Measurements from ENCODE around the gene ATG2B. TPM values are rescaled to one million over a fixed set of nuclear protein-coding genes. Genes with fewer than 3 reads are reported as not detected.
"Not testable (repeated sequence)": the region's sequence is repeated elsewhere in the genome, so short reads cannot be mapped to it uniquely, and the experiment has no call there.

The ATG2B gene
- polyA plus RNA-seq, 4 donors, result 3.8 to 32.0 (median 4.9) TPM

DNA sequence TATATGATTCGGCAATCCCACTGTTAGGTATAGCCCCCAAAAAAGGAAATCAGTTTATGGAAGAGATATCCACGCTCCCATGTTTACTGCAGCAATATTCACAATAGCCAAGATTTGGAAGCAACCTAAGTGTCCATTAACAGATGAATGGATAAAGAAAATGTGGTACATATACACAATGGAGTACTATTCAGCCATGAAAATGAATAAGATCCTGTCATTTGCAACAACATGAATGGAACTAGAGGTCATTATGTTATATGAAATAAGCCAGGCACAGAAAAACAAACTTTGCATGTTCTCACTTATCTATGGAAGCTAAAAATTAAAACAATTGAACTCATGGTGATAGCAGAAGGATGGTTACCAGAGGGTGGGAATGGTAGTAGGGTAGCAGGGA lies 15.2 kb downstream of the ATG2B start:
- not testable (repeated sequence) for DNase-seq; H3K4me1 ChIP-seq (ENCODE audit: control insufficient read depth in 3 of 3, insufficient read depth in 2 of 3, low read depth in 1 of 3, low read length in 2 of 3); H3K36me3 ChIP-seq (ENCODE audit: control insufficient read depth in 3 of 3, insufficient read depth in 2 of 3, low read depth in 1 of 3, low read length in 3 of 3); FAIRE-seq; H3K27me3 ChIP-seq (ENCODE audit: control insufficient read depth in 3 of 3, insufficient read depth in 3 of 3, low read length in 3 of 3); H3K9me3 ChIP-seq (ENCODE audit: control insufficient read depth in 2 of 2, insufficient read depth in 1 of 2, low read depth in 1 of 2, low read length in 1 of 2); H3K4me3 ChIP-seq (ENCODE audit: low read depth in 1 of 3, low read length in 3 of 3); H3K27ac ChIP-seq (ENCODE audit: low read depth in 1 of 3, low read length in 2 of 3)
- 95 to 100% (median 96%) methylated on average over 2 of the region's 2 CpGs for WGBS, 3 donors

DNA sequence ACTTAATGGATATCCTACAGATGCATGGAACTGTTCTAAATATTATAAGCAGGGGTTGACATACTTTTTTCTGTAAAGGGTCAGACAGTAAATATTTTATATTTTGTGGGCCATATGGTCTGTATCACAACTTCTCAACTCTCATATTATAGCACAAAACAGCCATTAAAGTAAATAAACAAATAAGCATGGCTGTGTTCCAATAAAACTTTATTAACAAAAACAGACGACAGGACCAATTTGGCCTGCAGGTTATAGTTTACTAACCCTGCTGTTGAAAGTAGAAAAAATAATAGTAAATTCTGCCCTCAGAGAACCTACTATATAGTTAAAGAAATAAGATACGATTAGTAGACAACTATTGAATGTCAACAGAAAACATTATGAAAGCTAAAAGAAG lies 17.5 kb downstream of the ATG2B start:
- no peak overlapping the region for H3K27ac ChIP-seq (ENCODE audit: low read depth in 1 of 3, low read length in 2 of 3)
- H3K27me3 ChIP-seq (ENCODE audit: control insufficient read depth in 3 of 3, insufficient read depth in 3 of 3, low read length in 3 of 3), result no peaks in the 10 kb centered on the region
- DNase-seq, result no peak
- H3K36me3 ChIP-seq (ENCODE audit: control insufficient read depth in 3 of 3, insufficient read depth in 2 of 3, low read depth in 1 of 3, low read length in 3 of 3), result peaks cover 0 to under 1% (median under 1%) of the 10 kb centered on the region in 3 donors
- no peak for FAIRE-seq
- H3K9me3 ChIP-seq (ENCODE audit: control insufficient read depth in 2 of 2, insufficient read depth in 1 of 2, low read depth in 1 of 2, low read length in 1 of 2), result no peaks in the 10 kb centered on the region
- H3K4me3 ChIP-seq (ENCODE audit: low read depth in 1 of 3, low read length in 3 of 3), result no peak overlapping the region
- H3K4me1 ChIP-seq (ENCODE audit: control insufficient read depth in 3 of 3, insufficient read depth in 2 of 3, low read depth in 1 of 3, low read length in 2 of 3), result no peaks in the 10 kb centered on the region
- WGBS, 3 donors, result 87 to 94% (median 88%) methylated on average over 2 of the region's 2 CpGs

DNA sequence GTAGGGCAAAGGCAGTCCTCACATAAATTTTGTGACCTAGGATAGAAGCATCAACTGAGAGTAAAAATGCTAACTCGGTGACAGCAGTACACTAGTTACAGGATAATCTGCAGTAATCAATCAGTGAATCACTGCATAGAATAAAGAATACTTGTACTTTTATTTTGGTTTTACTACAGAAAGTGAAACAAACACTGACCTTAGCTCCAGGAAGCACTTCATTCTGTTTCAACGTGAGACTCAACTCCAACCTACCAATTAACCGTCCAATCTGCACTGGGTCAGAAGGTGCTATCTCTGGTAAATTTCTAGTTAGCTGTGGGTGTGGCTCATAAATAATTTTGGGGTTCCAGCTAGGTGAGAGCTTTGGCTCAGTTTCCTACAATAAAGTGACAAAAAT lies 21.8 kb downstream of the ATG2B start:
- Histone ChIP-seq H3K9me3 (ENCODE audit: control insufficient read depth in 2 of 2, insufficient read depth in 1 of 2, low read depth in 1 of 2, low read length in 1 of 2) (no peaks in the 10 kb centered on the region), H3K4me3 (ENCODE audit: low read depth in 1 of 3, low read length in 3 of 3) (no peak overlapping the region), H3K36me3 (ENCODE audit: control insufficient read depth in 3 of 3, insufficient read depth in 2 of 3, low read depth in 1 of 3, low read length in 3 of 3) (peaks cover 0 to 7% (median 3%) of the 10 kb centered on the region in 3 donors), H3K27me3 (ENCODE audit: control insufficient read depth in 3 of 3, insufficient read depth in 3 of 3, low read length in 3 of 3) (no peaks in the 10 kb centered on the region), H3K4me1 (ENCODE audit: control insufficient read depth in 3 of 3, insufficient read depth in 2 of 3, low read depth in 1 of 3, low read length in 2 of 3) (no peaks in the 10 kb centered on the region), H3K27ac (ENCODE audit: low read depth in 1 of 3, low read length in 2 of 3) (no peak overlapping the region)
- FAIRE-seq (no peak), DNase-seq (peak in 1 of 2 donors; percentile 49)
- 36 to 60% (median 45%) methylated on average over 3 of the region's 3 CpGs for WGBS, 3 donors

- Histone ChIP-seq H3K4me1 (ENCODE audit: control insufficient read depth in 3 of 3, insufficient read depth in 2 of 3, low read depth in 1 of 3, low read length in 2 of 3) (no peaks in the 10 kb centered on the region), H3K36me3 (ENCODE audit: control insufficient read depth in 3 of 3, insufficient read depth in 2 of 3, low read depth in 1 of 3, low read length in 3 of 3) (peaks cover 0 to 7% (median 6%) of the 10 kb centered on the region in 3 donors), H3K27ac (ENCODE audit: low read depth in 1 of 3, low read length in 2 of 3) (no peak overlapping the region), H3K4me3 (ENCODE audit: low read depth in 1 of 3, low read length in 3 of 3) (no peak overlapping the region), H3K9me3 (ENCODE audit: control insufficient read depth in 2 of 2, insufficient read depth in 1 of 2, low read depth in 1 of 2, low read length in 1 of 2) (no peaks in the 10 kb centered on the region), H3K27me3 (ENCODE audit: control insufficient read depth in 3 of 3, insufficient read depth in 3 of 3, low read length in 3 of 3) (no peaks in the 10 kb centered on the region)
- 98 to 100% (median 100%) methylated on average over 1 of the region's 1 CpG for WGBS, 3 donors
- DNase-seq, result no peak
- FAIRE-seq, result no peak
Measured at GRCh38 chr14:96338551-96338950, 24.6 kb downstream of the ATG2B start.

DNA sequence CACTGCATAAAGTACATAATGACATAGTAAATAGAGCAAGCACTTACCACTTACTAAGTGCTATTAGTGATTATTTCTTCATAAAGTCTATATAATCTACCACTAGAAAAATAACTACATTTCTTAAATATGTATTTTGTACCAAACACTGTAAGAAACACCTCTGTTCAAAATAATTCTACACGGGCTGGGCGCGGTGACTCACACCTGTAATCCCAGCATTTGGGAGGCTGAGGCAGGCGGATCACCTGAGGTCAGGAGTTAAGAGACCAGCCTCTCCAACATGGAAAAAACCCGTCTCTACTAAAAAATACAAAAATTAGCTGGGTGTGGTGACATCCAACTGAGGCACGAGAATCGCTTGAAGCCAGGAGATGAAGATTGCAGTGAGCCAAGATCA lies 38.9 kb downstream of the ATG2B start:
- Histone ChIP-seq H3K27ac (ENCODE audit: low read depth in 1 of 3, low read length in 2 of 3) (no peak overlapping the region), H3K4me3 (ENCODE audit: low read depth in 1 of 3, low read length in 3 of 3) (no peak overlapping the region), H3K27me3 (ENCODE audit: control insufficient read depth in 3 of 3, insufficient read depth in 3 of 3, low read length in 3 of 3) (no peaks in the 10 kb centered on the region), H3K4me1 (ENCODE audit: control insufficient read depth in 3 of 3, insufficient read depth in 2 of 3, low read depth in 1 of 3, low read length in 2 of 3) (no peaks in the 10 kb centered on the region), H3K9me3 (ENCODE audit: control insufficient read depth in 2 of 2, insufficient read depth in 1 of 2, low read depth in 1 of 2, low read length in 1 of 2) (no peaks in the 10 kb centered on the region), H3K36me3 (ENCODE audit: control insufficient read depth in 3 of 3, insufficient read depth in 2 of 3, low read depth in 1 of 3, low read length in 3 of 3) (peaks cover 7 to 12% (median 7%) of the 10 kb centered on the region in 3 donors)
- FAIRE-seq (no peak), DNase-seq (no peak)
- 95 to 98% (median 97%) methylated on average over 7 of the region's 7 CpGs for WGBS, 3 donors

- H3K4me1 ChIP-seq (ENCODE audit: control insufficient read depth in 3 of 3, insufficient read depth in 2 of 3, low read depth in 1 of 3, low read length in 2 of 3), result no peaks in the 10 kb centered on the region
- WGBS, 3 donors, result 83 to 88% (median 86%) methylated on average over 1 of the region's 1 CpG
- H3K27me3 ChIP-seq (ENCODE audit: control insufficient read depth in 3 of 3, insufficient read depth in 3 of 3, low read length in 3 of 3), result no peaks in the 10 kb centered on the region
- no peak overlapping the region for H3K27ac ChIP-seq (ENCODE audit: low read depth in 1 of 3, low read length in 2 of 3)
- DNase-seq, result no peak
- no peak overlapping the region for H3K4me3 ChIP-seq (ENCODE audit: low read depth in 1 of 3, low read length in 3 of 3)
- peaks cover 7 to 11% (median 11%) of the 10 kb centered on the region in 3 donors for H3K36me3 ChIP-seq (ENCODE audit: control insufficient read depth in 3 of 3, insufficient read depth in 2 of 3, low read depth in 1 of 3, low read length in 3 of 3)
- no peak for FAIRE-seq
- H3K9me3 ChIP-seq (ENCODE audit: control insufficient read depth in 2 of 2, insufficient read depth in 1 of 2, low read depth in 1 of 2, low read length in 1 of 2), result no peaks in the 10 kb centered on the region
Measured at GRCh38 chr14:96320605-96321004, 42.5 kb downstream of the ATG2B start.

- whole genome bisulfite sequencing, 3 donors, result 91 to 99% (median 95%) methylated on average over 9 of the region's 9 CpGs
- peaks cover 5 to 17% (median 10%) of the 10 kb centered on the region in 3 donors for H3K36me3 ChIP-seq (ENCODE audit: control insufficient read depth in 3 of 3, insufficient read depth in 2 of 3, low read depth in 1 of 3, low read length in 3 of 3)
Measured at GRCh38 chr14:96318836-96319235, 44.3 kb downstream of the ATG2B start.

DNA sequence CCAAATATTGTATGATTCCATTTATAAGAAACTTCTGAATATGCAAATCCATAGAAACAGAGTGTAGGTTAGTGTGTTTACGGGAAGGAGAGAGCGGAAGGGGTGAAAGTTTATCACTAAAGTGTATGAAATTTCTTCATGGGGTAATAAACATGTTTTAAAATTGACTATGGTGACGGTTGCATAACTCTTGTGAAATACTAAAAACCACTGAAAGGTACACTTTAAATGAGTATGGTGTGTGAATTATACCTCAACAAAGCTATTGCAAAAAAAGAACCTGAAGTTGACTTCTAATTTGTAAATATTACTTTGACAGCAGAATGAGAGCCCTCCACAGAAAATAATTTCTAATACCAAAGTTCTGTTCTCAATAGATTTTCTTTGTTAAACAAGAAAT lies 47.1 kb downstream of the ATG2B start:
- DNase-seq (no peak), FAIRE-seq (no peak)

More at GRCh38 chr14:96318836-96319235, 44.3 kb downstream of the ATG2B start:
- DNase-seq, result no peak
- no peak for FAIRE-seq
- Histone ChIP-seq H3K9me3 (ENCODE audit: control insufficient read depth in 2 of 2, insufficient read depth in 1 of 2, low read depth in 1 of 2, low read length in 1 of 2) (no peaks in the 10 kb centered on the region), H3K4me3 (ENCODE audit: low read depth in 1 of 3, low read length in 3 of 3) (no peak overlapping the region), H3K4me1 (ENCODE audit: control insufficient read depth in 3 of 3, insufficient read depth in 2 of 3, low read depth in 1 of 3, low read length in 2 of 3) (no peaks in the 10 kb centered on the region), H3K27me3 (ENCODE audit: control insufficient read depth in 3 of 3, insufficient read depth in 3 of 3, low read length in 3 of 3) (no peaks in the 10 kb centered on the region), H3K27ac (ENCODE audit: low read depth in 1 of 3, low read length in 2 of 3) (no peak overlapping the region)

GRCh38 chr14:96310906-96311305 lies 52.2 kb downstream of the ATG2B start:
- H3K36me3 ChIP-seq (ENCODE audit: control insufficient read depth in 3 of 3, insufficient read depth in 2 of 3, low read depth in 1 of 3, low read length in 3 of 3), result peaks cover 5 to 15% (median 11%) of the 10 kb centered on the region in 3 donors
- DNase-seq (peak; percentile 46 to 67), FAIRE-seq (no peak)
- H3K4me1 ChIP-seq (ENCODE audit: control insufficient read depth in 3 of 3, insufficient read depth in 2 of 3, low read depth in 1 of 3, low read length in 2 of 3), result peaks cover 0 to 32% (median 4%) of the 10 kb centered on the region in 3 donors
- peak overlapping the region in 2 of 3 donors; percentile 55 to 59 for H3K27ac ChIP-seq (ENCODE audit: low read depth in 1 of 3, low read length in 2 of 3)
- WGBS, 3 donors, result 62 to 76% (median 73%) methylated on average over 6 of the region's 6 CpGs
- no peaks in the 10 kb centered on the region for H3K9me3 ChIP-seq (ENCODE audit: control insufficient read depth in 2 of 2, insufficient read depth in 1 of 2, low read depth in 1 of 2, low read length in 1 of 2)
- no peak overlapping the region for H3K4me3 ChIP-seq (ENCODE audit: low read depth in 1 of 3, low read length in 3 of 3)
- H3K27me3 ChIP-seq (ENCODE audit: control insufficient read depth in 3 of 3, insufficient read depth in 3 of 3, low read length in 3 of 3), result no peaks in the 10 kb centered on the region

More for the DNA sequence above, 47.1 kb downstream of the ATG2B start:
- Histone ChIP-seq H3K4me3 (ENCODE audit: low read depth in 1 of 3, low read length in 3 of 3) (no peak overlapping the region), H3K27ac (ENCODE audit: low read depth in 1 of 3, low read length in 2 of 3) (no peak overlapping the region), H3K27me3 (ENCODE audit: control insufficient read depth in 3 of 3, insufficient read depth in 3 of 3, low read length in 3 of 3) (no peaks in the 10 kb centered on the region), H3K9me3 (ENCODE audit: control insufficient read depth in 2 of 2, insufficient read depth in 1 of 2, low read depth in 1 of 2, low read length in 1 of 2) (no peaks in the 10 kb centered on the region), H3K36me3 (ENCODE audit: control insufficient read depth in 3 of 3, insufficient read depth in 2 of 3, low read depth in 1 of 3, low read length in 3 of 3) (peaks cover 3 to 14% (median 14%) of the 10 kb centered on the region in 3 donors), H3K4me1 (ENCODE audit: control insufficient read depth in 3 of 3, insufficient read depth in 2 of 3, low read depth in 1 of 3, low read length in 2 of 3) (peaks cover 0 to 6% (median 0%) of the 10 kb centered on the region in 3 donors)
- 97% methylated on average over 3 of the region's 3 CpGs for WGBS, 3 donors

Measured in small intestine (tissue), 7 donors.